ENCODE measurements around the gene GPR78. TPM values are rescaled to one million over a fixed set of nuclear protein-coding genes. Genes with fewer than 3 reads are reported as not detected.

The GPR78 gene
- total RNA-seq, 1 donor from 2014 or later = 0.09 TPM

DNA sequence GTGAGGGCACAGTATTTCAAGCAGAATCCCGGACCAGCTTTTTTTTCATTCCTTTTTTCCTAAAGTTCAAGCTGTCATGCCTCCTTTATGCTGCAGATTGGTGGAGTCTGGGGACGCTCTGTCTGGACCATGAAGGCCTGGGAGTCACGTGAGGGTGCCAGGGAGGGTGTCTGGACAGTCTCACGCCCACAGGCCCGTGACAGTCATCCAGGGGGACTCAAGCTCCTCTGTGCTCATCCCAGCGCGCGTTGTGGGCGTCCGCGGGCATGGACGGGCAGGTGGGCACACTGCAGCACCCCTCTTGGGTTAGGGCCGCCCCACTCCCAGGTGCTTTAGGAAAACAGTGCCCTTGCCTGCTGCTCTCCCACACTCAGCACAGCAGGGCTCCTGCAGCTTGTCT, 17.1 kb downstream of the GPR78 start:
- Mint-ChIP-seq H3K9me3 (no peaks in the 10 kb centered on the region), H3K27ac (no peak overlapping the region), H3K4me1 (peaks cover 18% of the 10 kb centered on the region), H3K36me3 (no peaks in the 10 kb centered on the region), H3K27me3 (ENCODE audit: insufficient read depth, low read depth) (peaks cover 15% of the 10 kb centered on the region), H3K4me3 (no peak overlapping the region)
- no peak for DNase-seq (ENCODE audit: low spot score)
- H3F3A ChIP-seq (ENCODE audit: low read depth) = peaks cover 6% of the 10 kb centered on the region
- H3K4me3 ChIP-seq = no peak overlapping the region
- TF ChIP-seq, protein P1, sequence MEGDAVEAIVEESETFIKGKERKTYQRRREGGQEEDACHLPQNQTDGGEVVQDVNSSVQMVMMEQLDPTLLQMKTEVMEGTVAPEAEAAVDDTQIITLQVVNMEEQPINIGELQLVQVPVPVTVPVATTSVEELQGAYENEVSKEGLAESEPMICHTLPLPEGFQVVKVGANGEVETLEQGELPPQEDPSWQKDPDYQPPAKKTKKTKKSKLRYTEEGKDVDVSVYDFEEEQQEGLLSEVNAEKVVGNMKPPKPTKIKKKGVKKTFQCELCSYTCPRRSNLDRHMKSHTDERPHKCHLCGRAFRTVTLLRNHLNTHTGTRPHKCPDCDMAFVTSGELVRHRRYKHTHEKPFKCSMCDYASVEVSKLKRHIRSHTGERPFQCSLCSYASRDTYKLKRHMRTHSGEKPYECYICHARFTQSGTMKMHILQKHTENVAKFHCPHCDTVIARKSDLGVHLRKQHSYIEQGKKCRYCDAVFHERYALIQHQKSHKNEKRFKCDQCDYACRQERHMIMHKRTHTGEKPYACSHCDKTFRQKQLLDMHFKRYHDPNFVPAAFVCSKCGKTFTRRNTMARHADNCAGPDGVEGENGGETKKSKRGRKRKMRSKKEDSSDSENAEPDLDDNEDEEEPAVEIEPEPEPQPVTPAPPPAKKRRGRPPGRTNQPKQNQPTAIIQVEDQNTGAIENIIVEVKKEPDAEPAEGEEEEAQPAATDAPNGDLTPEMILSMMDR (IDR thresholded peaks at IDR 0.05) = no peak
- TF ChIP-seq EZH2 (IDR thresholded peaks at IDR 0.05) (no peak), EZH2phosphoT487 (IDR thresholded peaks at IDR 0.05) (no peak)
- no peak overlapping the region for H2AFZ ChIP-seq (replicated peaks)
- no peaks in the 10 kb centered on the region for H3K36me3 ChIP-seq
- no peaks in the 10 kb centered on the region for H3K79me2 ChIP-seq (ENCODE audit: low read depth)
- no peak overlapping the region for H3K27ac ChIP-seq
- H3K4me1 ChIP-seq = peaks cover 11% of the 10 kb centered on the region
- H3K9me3 ChIP-seq (ENCODE audit: low read depth) = no peaks in the 10 kb centered on the region
- H4K20me1 ChIP-seq (ENCODE audit: low read depth) = peaks cover 7% of the 10 kb centered on the region
- H3K4me2 ChIP-seq = no peak overlapping the region
- peaks cover 19% of the 10 kb centered on the region for H3K27me3 ChIP-seq
- H3K9ac ChIP-seq = no peak overlapping the region

DNA sequence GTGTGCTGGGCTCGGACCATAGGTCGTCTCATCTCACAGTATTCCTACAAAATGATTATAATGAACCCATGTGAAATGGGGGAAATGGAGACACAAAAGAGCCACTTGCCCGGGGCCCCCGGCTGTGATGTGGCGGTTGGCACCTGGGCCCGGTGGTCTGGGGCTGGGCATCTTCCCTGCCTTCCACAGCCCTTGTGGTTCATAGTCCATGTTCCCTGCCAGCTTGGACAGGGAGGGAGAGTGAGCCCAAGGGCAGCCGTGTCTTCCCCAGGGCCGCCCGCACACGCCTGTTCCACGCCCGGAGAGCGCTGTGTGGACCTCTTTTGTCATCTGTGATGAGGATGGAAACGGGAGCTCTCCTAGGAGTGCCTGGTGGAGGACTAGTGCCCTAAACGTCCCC, 17.6 kb downstream of the GPR78 start:
- Histone ChIP-seq H3K4me3 (no peak overlapping the region), H3K4me2 (no peak overlapping the region), H3K27me3 (peaks cover 14% of the 10 kb centered on the region), H3K9me3 (ENCODE audit: low read depth) (no peaks in the 10 kb centered on the region), H4K20me1 (ENCODE audit: low read depth) (peaks cover 7% of the 10 kb centered on the region), H3K9ac (no peak overlapping the region), H2AFZ (replicated peaks) (no peak overlapping the region), H3K4me1 (peaks cover 8% of the 10 kb centered on the region), H3F3A (ENCODE audit: low read depth) (peaks cover 6% of the 10 kb centered on the region), H3K36me3 (no peaks in the 10 kb centered on the region), H3K27ac (no peak overlapping the region), H3K79me2 (ENCODE audit: low read depth) (no peaks in the 10 kb centered on the region)
- peaks cover 18% of the 10 kb centered on the region for H3K4me1 Mint-ChIP-seq
- no peaks in the 10 kb centered on the region for H3K36me3 Mint-ChIP-seq
- no peaks in the 10 kb centered on the region for H3K9me3 Mint-ChIP-seq
- TF ChIP-seq EZH2 (IDR thresholded peaks at IDR 0.05) (no peak), EZH2phosphoT487 (IDR thresholded peaks at IDR 0.05) (no peak)
- TF ChIP-seq, protein P1 (IDR thresholded peaks at IDR 0.05) = no peak
- H3K27me3 Mint-ChIP-seq (ENCODE audit: insufficient read depth, low read depth) = peaks cover 16% of the 10 kb centered on the region
- DNase-seq (ENCODE audit: low spot score) = no peak
- no peak overlapping the region for H3K27ac Mint-ChIP-seq
- H3K4me3 Mint-ChIP-seq = no peak overlapping the region

DNA sequence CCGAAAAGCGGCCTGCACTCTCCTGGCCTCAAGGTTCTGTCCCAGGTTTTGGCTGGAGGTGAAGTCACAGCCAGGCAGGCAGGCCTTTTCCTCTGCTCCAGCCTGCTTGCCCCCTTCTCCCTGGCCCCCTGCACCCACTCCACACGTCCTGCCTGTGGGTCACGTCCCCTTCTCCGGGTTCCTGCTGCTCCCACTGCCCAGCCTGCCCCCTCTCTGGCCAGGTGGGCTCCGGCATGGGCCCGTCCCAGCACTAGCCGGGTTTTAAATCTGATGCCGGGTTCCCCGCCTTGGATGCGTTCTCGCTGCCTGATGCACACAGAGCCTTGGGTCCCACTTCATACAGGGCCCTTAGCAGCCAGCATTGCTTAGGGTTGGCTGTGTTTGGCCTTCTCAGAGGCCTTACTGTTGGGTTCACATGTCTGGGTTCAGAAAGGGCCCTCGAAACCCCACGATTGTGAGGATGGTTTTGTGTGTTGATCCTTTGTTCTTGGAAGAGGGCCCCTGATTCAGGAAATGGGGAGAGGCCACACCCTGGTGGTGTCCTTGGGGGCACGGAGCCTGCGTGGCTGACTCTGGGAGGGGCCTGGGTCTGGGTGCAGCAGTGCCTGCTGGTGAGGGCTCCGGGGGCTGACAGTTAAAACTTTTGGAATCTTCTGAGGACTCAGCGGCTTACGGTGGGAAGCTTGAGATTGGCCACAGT, 18.3 kb downstream of the GPR78 start:
- Histone ChIP-seq H3K27ac (no peak overlapping the region), H2AFZ (replicated peaks) (no peak overlapping the region), H3K4me2 (no peak overlapping the region), H3K79me2 (ENCODE audit: low read depth) (no peaks in the 10 kb centered on the region), H3F3A (ENCODE audit: low read depth) (peaks cover 2% of the 10 kb centered on the region), H3K27me3 (peaks cover 6% of the 10 kb centered on the region), H3K36me3 (no peaks in the 10 kb centered on the region), H3K4me1 (peaks cover under 1% of the 10 kb centered on the region), H3K9ac (no peak overlapping the region), H3K4me3 (no peak overlapping the region), H4K20me1 (ENCODE audit: low read depth) (peaks cover 7% of the 10 kb centered on the region), H3K9me3 (ENCODE audit: low read depth) (no peaks in the 10 kb centered on the region)
- TF ChIP-seq EZH2 (IDR thresholded peaks at IDR 0.05) (no peak), EZH2phosphoT487 (IDR thresholded peaks at IDR 0.05) (no peak)
- TF ChIP-seq, protein P1 (IDR thresholded peaks at IDR 0.05) = no peak
- DNase-seq (ENCODE audit: low spot score) = no peak
- Mint-ChIP-seq H3K9me3 (no peaks in the 10 kb centered on the region), H3K27ac (no peak overlapping the region), H3K36me3 (no peaks in the 10 kb centered on the region), H3K27me3 (ENCODE audit: insufficient read depth, low read depth) (peaks cover 15% of the 10 kb centered on the region), H3K4me3 (peak overlapping the region; percentile 18), H3K4me1 (peaks cover 18% of the 10 kb centered on the region)

Data from neural progenitor cell (in vitro differentiated cells).